ENCODE results near the gene TIMELESS.

GRCh38 chr12:56454557-56454956 is 5.3 kb upstream of the TIMELESS start, which contains the start of gene MIP:
- no peak for TF ChIP-seq CTCF (IDR thresholded peaks at IDR 0.05; ENCODE audit: poor library complexity)
- TF ChIP-seq EZH2phosphoT487 (IDR thresholded peaks at IDR 0.05; ENCODE audit: low read depth, severe bottlenecking, unreplicated experiment): no peak

Data from hepatocyte (in vitro differentiated cells).